GM21423 (cell line): Measurements from ENCODE around the gene ZNF580.
A peak's percentile ranks its signal among the peaks of the same experiment; 100 is the strongest.

ENCODE experiments used
- ATAC-seq: cut with Tn5 transposase; IDR thresholded peaks from one replicate; pipeline ENCODE4 v1.9.1; 2021; ENCODE audit warnings: mild to moderate bottlenecking, moderate library complexity; ENCODE audit not compliant: unreplicated experiment

Gene ZNF580

GRCh38 chr19:55674841-55675660, 34.2 kb downstream of the ZNF580 start, which contains the start of gene EPN1:
Gene EPN1 (plus strand): TSS chr19:55675226. CDS start chr19:55678628, 3,402 bp downstream.
- peak; percentile 62 for ATAC-seq

- no peak for ATAC-seq
Measured at GRCh38 chr19:55675661-55676354, 35.0 kb downstream of the ZNF580 start.

GRCh38 chr19:55676383-55676782, 35.6 kb downstream of the ZNF580 start:
- no peak for ATAC-seq

- no peak for ATAC-seq
Measured at GRCh38 chr19:55676889-55677505, 36.2 kb downstream of the ZNF580 start.

GRCh38 chr19:55677572-55678028, 36.8 kb downstream of the ZNF580 start:
- no peak for ATAC-seq

- peak; percentile 71 for ATAC-seq
Measured at GRCh38 chr19:55678121-55678671, 37.4 kb downstream of the ZNF580 start.

- ATAC-seq, result no peak
Measured at GRCh38 chr19:55679343-55680257, 38.8 kb downstream of the ZNF580 start.

- no peak for ATAC-seq
Measured at GRCh38 chr19:55680339-55681130, 39.7 kb downstream of the ZNF580 start.

- no peak for ATAC-seq
Measured at GRCh38 chr19:55681131-55682092, 40.6 kb downstream of the ZNF580 start.

GRCh38 chr19:55683449-55684261, 42.9 kb downstream of the ZNF580 start:
- ATAC-seq, result no peak

GRCh38 chr19:55684946-55685681, 44.3 kb downstream of the ZNF580 start:
- no peak for ATAC-seq

GRCh38 chr19:55685776-55686175, 45.0 kb downstream of the ZNF580 start:
- no peak for ATAC-seq

GRCh38 chr19:55686311-55687050, 45.7 kb downstream of the ZNF580 start:
- no peak for ATAC-seq

- no peak for ATAC-seq
Measured at GRCh38 chr19:55687281-55688201, 46.7 kb downstream of the ZNF580 start.
